Activated effector memory CD4-positive, alpha-beta T cell treated with anti-CD3 and anti-CD28 coated beads, Interleukin-2, amount 50 U/mL, for 16 hours (primary cell): ENCODE results near the gene UBE2D4.
"Not testable (repeated sequence)": the region's sequence is repeated elsewhere in the genome, so short reads cannot be mapped to it uniquely, and the experiment has no call there.

Source experiments
- DNase-seq: peaks from one replicate; pipeline ENCODE4 v3.0.0-alpha.2; 2020

UBE2D4 gene

GRCh38 chr7:43925984-43926797, at the start of gene UBE2D4:
Gene UBE2D4, plus strand, starts transcription at chr7:43926436. Its CDS starts 97 bp downstream, at chr7:43926533.
- peak; percentile 96 for DNase-seq

GRCh38 chr7:43876976-43877745, 49.1 kb upstream of the UBE2D4 start:
- no peak for DNase-seq

GRCh38 chr7:43877968-43878864, 48.0 kb upstream of the UBE2D4 start:
- no peak for DNase-seq

GRCh38 chr7:43878867-43879266, 47.4 kb upstream of the UBE2D4 start:
- no peak for DNase-seq

- no peak for DNase-seq
Measured at GRCh38 chr7:43879477-43879876, 46.8 kb upstream of the UBE2D4 start.

- no peak for DNase-seq
Measured at GRCh38 chr7:43880596-43880995, 45.6 kb upstream of the UBE2D4 start.

GRCh38 chr7:43884209-43884608, 42.0 kb upstream of the UBE2D4 start:
- no peak for DNase-seq

GRCh38 chr7:43884617-43885016, 41.6 kb upstream of the UBE2D4 start:
- DNase-seq: no peak

GRCh38 chr7:43888993-43889945, 37.0 kb upstream of the UBE2D4 start:
- no peak for DNase-seq

GRCh38 chr7:43890468-43890867, 35.8 kb upstream of the UBE2D4 start:
- no peak for DNase-seq

- no peak for DNase-seq
Measured at GRCh38 chr7:43891069-43891955, 34.9 kb upstream of the UBE2D4 start.

- no peak for DNase-seq
Measured at GRCh38 chr7:43895847-43896415, 30.3 kb upstream of the UBE2D4 start.

GRCh38 chr7:43898571-43898970, 27.7 kb upstream of the UBE2D4 start:
- DNase-seq: not testable (repeated sequence)

- DNase-seq: no peak
Measured at GRCh38 chr7:43902542-43903054, 23.6 kb upstream of the UBE2D4 start.

- no peak for DNase-seq
Measured at GRCh38 chr7:43904533-43905208, 21.6 kb upstream of the UBE2D4 start.

GRCh38 chr7:43905209-43905946, 20.9 kb upstream of the UBE2D4 start:
- no peak for DNase-seq

GRCh38 chr7:43905956-43906330, 20.3 kb upstream of the UBE2D4 start:
- DNase-seq: peak; percentile 67

- peak; percentile 84 for DNase-seq
Measured at GRCh38 chr7:43906331-43907010, 19.8 kb upstream of the UBE2D4 start, which contains the start of gene URGCP. Gene URGCP, minus strand, starts transcription at chr7:43906596. Its CDS starts 21 bp downstream, at chr7:43906575.
